ENCODE data around the gene KCNMA1. TPM values are rescaled to one million over a fixed set of nuclear protein-coding genes. Genes with fewer than 3 reads are reported as not detected.

The KCNMA1 gene
- total RNA-seq, 3 donors from 2014 or later = 13.6 to 37.8 (median 15.1) TPM

DNA sequence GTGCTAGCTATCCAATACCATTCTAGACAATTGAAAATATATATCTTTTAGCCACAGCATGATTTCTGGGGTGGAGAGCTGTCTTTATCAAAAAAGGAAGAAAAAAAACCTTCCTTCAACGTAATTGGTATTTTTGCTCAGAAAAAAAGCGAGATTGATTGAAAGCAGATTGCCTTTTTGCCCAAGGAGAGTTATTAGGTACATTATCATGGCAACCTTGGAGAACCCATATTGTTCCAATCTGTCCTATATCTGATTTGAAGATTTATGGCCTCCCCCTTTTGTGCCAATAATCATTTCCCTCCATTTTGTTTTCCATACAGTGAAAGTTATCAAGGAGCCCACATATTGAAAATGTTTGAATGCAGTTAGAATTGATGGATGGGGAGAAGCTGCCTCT lies 544.5 kb downstream of the KCNMA1 start:
- no peak for TF ChIP-seq POLR2A (IDR thresholded peaks at IDR 0.05)
- no peak overlapping the region for H3K27ac ChIP-seq
- H3K9me3 ChIP-seq = no peaks in the 10 kb centered on the region
- no peak overlapping the region for H3K4me3 ChIP-seq
- no peaks in the 10 kb centered on the region for H3K27me3 ChIP-seq
- no peaks in the 10 kb centered on the region for H3K4me1 ChIP-seq
- H3K36me3 ChIP-seq = no peaks in the 10 kb centered on the region
- no peak for DNase-seq (ENCODE audit: low spot score in 2 of 2)
- intact Hi-C loops (cut with DNase I; ENCODE audit: low total_unique reads) = loop anchor here (10.0 kb wide), 1 partner anchor 258 kb away; no protein-coding TSS in a partner anchor

DNA sequence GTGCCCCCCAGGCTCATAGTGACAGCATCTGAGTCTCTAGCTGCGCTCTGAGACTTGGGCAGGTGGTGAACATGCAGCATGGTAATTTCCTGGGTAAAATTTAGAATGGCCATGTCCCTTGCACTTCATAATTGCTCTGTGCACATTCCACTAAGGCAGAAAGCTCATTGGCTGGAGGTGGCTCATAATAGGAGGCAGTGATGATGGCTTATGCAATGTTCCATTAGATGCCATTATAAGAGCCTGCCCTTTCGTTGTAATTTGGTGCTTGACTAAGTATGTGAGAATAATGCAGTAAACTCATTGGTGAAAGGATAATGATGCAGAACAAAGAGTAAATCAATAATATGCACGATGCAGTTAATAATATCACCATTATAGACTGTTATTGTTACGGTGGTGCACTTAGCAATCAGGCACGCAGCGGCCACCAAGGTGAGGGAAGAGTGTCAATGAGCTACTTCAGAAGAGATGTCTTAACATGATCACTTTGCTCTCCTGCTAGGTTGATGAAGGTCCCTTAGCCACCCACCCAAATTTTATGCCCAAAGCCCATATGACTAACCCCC lies 545.9 kb downstream of the KCNMA1 start:
- TF ChIP-seq POLR2AphosphoS5 (IDR thresholded peaks at IDR 0.05) (no peak), POLR2A (IDR thresholded peaks at IDR 0.05) (no peak)
- no peaks in the 10 kb centered on the region for H3K27me3 ChIP-seq
- no peaks in the 10 kb centered on the region for H3K36me3 ChIP-seq
- intact Hi-C loops (cut with DNase I; ENCODE audit: low total_unique reads) = loop anchor here (10.0 kb wide), 1 partner anchor 257 kb away; no protein-coding TSS in a partner anchor
- DNase-seq (ENCODE audit: low spot score in 2 of 2) = no peak
- no peaks in the 10 kb centered on the region for H3K4me1 ChIP-seq
- no peaks in the 10 kb centered on the region for H3K9me3 ChIP-seq
- no peak overlapping the region for H3K4me3 ChIP-seq
- H3K27ac ChIP-seq = no peak overlapping the region

- intact Hi-C loops (cut with DNase I; ENCODE audit: low total_unique reads) = loop anchor here (10.0 kb wide), 1 partner anchor 256 kb away; no protein-coding TSS in a partner anchor
Observed at GRCh38 chr10:77090381-77091356, 546.9 kb downstream of the KCNMA1 start.

DNA sequence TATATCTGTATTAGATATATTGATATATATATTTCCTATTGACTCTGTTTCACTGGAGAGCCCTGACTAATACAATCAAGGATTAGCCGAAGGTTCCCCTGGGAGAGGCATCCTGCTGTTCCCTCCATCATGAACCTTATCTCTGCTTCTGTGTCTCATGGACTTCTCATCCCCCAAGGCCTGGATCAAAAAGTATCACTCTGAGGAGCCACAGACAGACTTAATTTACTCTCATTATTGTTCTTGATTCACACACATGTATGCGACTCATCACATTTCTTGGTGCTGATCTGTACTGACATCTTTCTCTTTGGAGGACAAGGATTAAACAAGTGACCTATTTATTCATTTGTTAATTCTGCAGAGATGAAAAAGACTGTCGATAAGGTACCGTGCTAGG lies 550.2 kb downstream of the KCNMA1 start:
- H3K27ac ChIP-seq = no peak overlapping the region
- no peaks in the 10 kb centered on the region for H3K9me3 ChIP-seq
- H3K4me3 ChIP-seq = no peak overlapping the region
- TF ChIP-seq POLR2AphosphoS5 (IDR thresholded peaks at IDR 0.05) = no peak
- TF ChIP-seq POLR2A (IDR thresholded peaks at IDR 0.05) = no peak
- TF ChIP-seq CTCF (IDR thresholded peaks at IDR 0.05) = no peak
- no peaks in the 10 kb centered on the region for H3K4me1 ChIP-seq
- no peak for DNase-seq (ENCODE audit: low spot score in 2 of 2)
- no peaks in the 10 kb centered on the region for H3K36me3 ChIP-seq
- intact Hi-C loops (cut with DNase I; ENCODE audit: low total_unique reads) = no loop called here
- no peaks in the 10 kb centered on the region for H3K27me3 ChIP-seq

More at GRCh38 chr10:77090381-77091356, 546.9 kb downstream of the KCNMA1 start:
- Histone ChIP-seq H3K36me3 (no peaks in the 10 kb centered on the region), H3K4me1 (no peaks in the 10 kb centered on the region), H3K4me3 (no peak overlapping the region), H3K27ac (no peak overlapping the region), H3K9me3 (no peaks in the 10 kb centered on the region), H3K27me3 (no peaks in the 10 kb centered on the region)
- no peak for TF ChIP-seq POLR2AphosphoS5 (IDR thresholded peaks at IDR 0.05)
- TF ChIP-seq CTCF (IDR thresholded peaks at IDR 0.05) = no peak
- no peak for TF ChIP-seq POLR2A (IDR thresholded peaks at IDR 0.05)
- DNase-seq (ENCODE audit: low spot score in 2 of 2) = no peak

GRCh38 chr10:77086081-77086480 lies 551.5 kb downstream of the KCNMA1 start:
- TF ChIP-seq POLR2AphosphoS5 (IDR thresholded peaks at IDR 0.05) = no peak
- TF ChIP-seq POLR2A (IDR thresholded peaks at IDR 0.05) = no peak
- TF ChIP-seq CTCF (IDR thresholded peaks at IDR 0.05) = no peak
- intact Hi-C loops (cut with DNase I; ENCODE audit: low total_unique reads) = no loop called here
- no peaks in the 10 kb centered on the region for H3K9me3 ChIP-seq
- H3K36me3 ChIP-seq = no peaks in the 10 kb centered on the region
- no peak overlapping the region for H3K27ac ChIP-seq
- no peak overlapping the region for H3K4me3 ChIP-seq
- no peaks in the 10 kb centered on the region for H3K27me3 ChIP-seq
- no peak for DNase-seq (ENCODE audit: low spot score in 2 of 2)
- H3K4me1 ChIP-seq = no peaks in the 10 kb centered on the region

DNA sequence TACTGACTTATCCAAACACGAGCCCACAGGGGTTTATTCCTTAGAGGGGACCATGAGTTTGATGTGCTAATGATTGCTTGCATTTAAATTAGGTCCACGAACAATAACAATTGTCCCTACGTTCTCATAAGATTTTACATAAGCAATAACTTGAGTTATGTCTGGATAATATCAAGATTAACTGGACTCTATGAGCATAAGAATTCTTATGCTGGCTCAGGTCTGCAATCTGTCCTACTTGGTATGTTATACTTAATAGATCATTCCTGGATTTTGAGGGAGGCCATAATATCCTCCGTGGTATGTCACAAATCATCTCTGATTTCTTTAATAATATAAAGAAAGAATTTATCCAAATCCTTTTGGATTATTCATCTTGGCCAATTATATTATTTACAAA lies 552.3 kb downstream of the KCNMA1 start:
- Histone ChIP-seq H3K4me1 (no peaks in the 10 kb centered on the region), H3K27me3 (no peaks in the 10 kb centered on the region), H3K4me3 (no peak overlapping the region), H3K36me3 (no peaks in the 10 kb centered on the region), H3K27ac (no peak overlapping the region), H3K9me3 (no peaks in the 10 kb centered on the region)
- intact Hi-C loops (cut with DNase I; ENCODE audit: low total_unique reads) = no loop called here
- TF ChIP-seq POLR2A (IDR thresholded peaks at IDR 0.05) = no peak
- no peak for TF ChIP-seq CTCF (IDR thresholded peaks at IDR 0.05)
- no peak for TF ChIP-seq POLR2AphosphoS5 (IDR thresholded peaks at IDR 0.05)
- no peak for DNase-seq (ENCODE audit: low spot score in 2 of 2)
